SK-N-MC (cell line): ENCODE data around the gene RPS3.
"Not testable (repeated sequence)": the region's sequence is repeated elsewhere in the genome, so short reads cannot be mapped to it uniquely, and the experiment has no call there.

Experiments used
- DNase-seq: peaks from one replicate; pipeline ENCODE4 v3.0.0-alpha.2; 2011; ENCODE audit warnings: low read depth, low spot score
- H3K27ac ChIP-seq: fragments of 200-600 bp; sonication (generic); 2 replicates; pipeline ENCODE4 v1.5.1; 2016; ENCODE audit warnings: mixed run types
- H3K36me3 ChIP-seq: fragments of 200-600 bp; sonication (generic); 2 replicates; pipeline ENCODE4 v1.6.1; 2017; ENCODE audit warnings: antibody characterized with exemption, low read length, mixed read lengths; ENCODE audit not compliant: insufficient read depth
- H3K4me3 ChIP-seq: fragments of 200-600 bp; sonication (generic); 2 replicates; pipeline ENCODE4 v1.5.1; 2016
- H3K9ac ChIP-seq: fragments of 200-600 bp; sonication (generic); 2 replicates; pipeline ENCODE4 v1.8.0; 2017; ENCODE audit warnings: mixed run types, mixed read lengths; ENCODE audit not compliant: insufficient read length
- H3K9me3 ChIP-seq: fragments of 200-600 bp; sonication (generic); 2 replicates; pipeline ENCODE4 v1.6.1; 2017; ENCODE audit warnings: low read depth, mild to moderate bottlenecking, antibody characterized with exemption, low read length, moderate library complexity, mixed read lengths
- EZH2 ChIP-seq: fragments of 200-600 bp; sonication (generic); IDR thresholded peaks from one replicate; pipeline ENCODE4 v1.6.1; 2017; ENCODE audit warnings: antibody characterized with exemption
- FOXP2 ChIP-seq: optimal IDR thresholded peaks from 2 replicates; pipeline ENCODE3; 2011; ENCODE audit warnings: mild to moderate bottlenecking, moderate library complexity; ENCODE audit not compliant: insufficient read depth; ENCODE audit errors: extremely low read length, control extremely low read depth
- POLR2AphosphoS5 ChIP-seq: IDR thresholded peaks from 2 replicates; pipeline ENCODE4 v1.6.1; 2012; ENCODE audit warnings: mild to moderate bottlenecking, low read depth, low read length, borderline replicate concordance

RPS3 gene

DNA sequence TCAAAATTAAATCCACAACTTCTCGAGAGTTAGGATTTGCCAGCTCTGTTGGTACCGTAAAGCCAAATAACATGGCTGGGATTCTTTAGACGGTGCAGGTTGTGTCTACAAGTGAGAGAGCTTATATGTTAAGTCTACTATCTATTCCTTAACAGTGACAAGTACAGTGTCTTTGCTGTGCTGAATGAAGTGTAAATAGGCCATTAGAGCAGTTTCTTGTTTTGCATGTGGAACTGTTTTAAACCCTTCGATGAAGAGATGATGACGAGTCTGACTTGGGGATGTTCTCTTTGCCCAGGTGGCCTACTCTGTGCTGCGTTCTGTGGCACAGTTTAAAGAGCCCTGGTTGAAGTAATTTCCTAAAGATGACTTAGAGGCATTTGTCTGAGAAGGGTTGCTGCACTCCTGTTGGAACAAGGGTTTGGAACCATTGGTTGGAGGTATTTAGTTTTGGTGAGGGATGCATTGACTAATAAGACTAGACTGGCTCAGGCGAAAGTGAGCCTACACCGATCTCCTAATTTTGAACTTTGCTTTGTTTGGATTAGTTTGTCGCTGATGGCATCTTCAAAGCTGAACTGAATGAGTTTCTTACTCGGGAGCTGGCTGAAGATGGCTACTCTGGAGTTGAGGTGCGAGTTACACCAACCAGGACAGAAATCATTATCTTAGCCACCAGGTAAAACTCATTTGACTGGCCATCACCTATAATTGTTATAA, 988 bp downstream of the RPS3 start:
- TF ChIP-seq FOXP2: no peak
- no peak for TF ChIP-seq EZH2
- no peak for TF ChIP-seq POLR2AphosphoS5
- H3K27ac ChIP-seq: peak overlapping the region; percentile 93
- H3K36me3 ChIP-seq: peaks cover 56% of the 10 kb centered on the region

GRCh38 chr11:75402002-75402773, 2.9 kb downstream of the RPS3 start:
- no peak for DNase-seq
- no peak for TF ChIP-seq FOXP2
- Histone ChIP-seq H3K4me3 (peak overlapping the region; percentile 91), H3K9ac (peak overlapping the region; percentile 96), H3K9me3 (no peaks in the 10 kb centered on the region), H3K27ac (peak overlapping the region; percentile 71), H3K36me3 (peaks cover 75% of the 10 kb centered on the region)

More for the DNA sequence above, 988 bp downstream of the RPS3 start:
- peak overlapping the region; percentile 96 for H3K9ac ChIP-seq
- H3K9me3 ChIP-seq: no peaks in the 10 kb centered on the region
- no peak for DNase-seq
- H3K4me3 ChIP-seq: peak overlapping the region; percentile 91

DNA sequence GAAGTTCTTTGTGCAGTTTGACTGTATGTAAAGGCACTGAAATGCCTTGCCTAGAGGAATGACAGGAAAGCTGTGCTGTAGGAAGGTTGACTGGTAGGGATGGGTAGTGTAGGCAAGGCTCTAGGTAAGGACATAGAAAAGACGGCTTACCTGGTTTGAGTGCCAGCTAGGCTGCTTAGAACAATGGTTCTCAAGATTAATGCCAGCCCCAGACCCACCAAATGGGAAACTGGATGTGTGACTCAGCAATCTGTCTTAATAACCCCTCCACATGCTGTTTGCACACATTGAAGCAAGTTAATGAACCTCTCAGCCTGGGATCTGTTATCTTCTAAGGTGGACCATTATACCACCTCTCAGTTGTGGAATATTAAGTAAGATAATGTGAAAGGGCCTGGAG, 3.7 kb downstream of the RPS3 start:
- Histone ChIP-seq H3K36me3 (peaks cover 81% of the 10 kb centered on the region), H3K9me3 (no peaks in the 10 kb centered on the region), H3K4me3 (peak overlapping the region; percentile 91), H3K9ac (peak overlapping the region; percentile 96), H3K27ac (peak overlapping the region; percentile 71)
- no peak for DNase-seq
- TF ChIP-seq POLR2AphosphoS5: no peak
- TF ChIP-seq FOXP2: no peak
- no peak for TF ChIP-seq EZH2

DNA sequence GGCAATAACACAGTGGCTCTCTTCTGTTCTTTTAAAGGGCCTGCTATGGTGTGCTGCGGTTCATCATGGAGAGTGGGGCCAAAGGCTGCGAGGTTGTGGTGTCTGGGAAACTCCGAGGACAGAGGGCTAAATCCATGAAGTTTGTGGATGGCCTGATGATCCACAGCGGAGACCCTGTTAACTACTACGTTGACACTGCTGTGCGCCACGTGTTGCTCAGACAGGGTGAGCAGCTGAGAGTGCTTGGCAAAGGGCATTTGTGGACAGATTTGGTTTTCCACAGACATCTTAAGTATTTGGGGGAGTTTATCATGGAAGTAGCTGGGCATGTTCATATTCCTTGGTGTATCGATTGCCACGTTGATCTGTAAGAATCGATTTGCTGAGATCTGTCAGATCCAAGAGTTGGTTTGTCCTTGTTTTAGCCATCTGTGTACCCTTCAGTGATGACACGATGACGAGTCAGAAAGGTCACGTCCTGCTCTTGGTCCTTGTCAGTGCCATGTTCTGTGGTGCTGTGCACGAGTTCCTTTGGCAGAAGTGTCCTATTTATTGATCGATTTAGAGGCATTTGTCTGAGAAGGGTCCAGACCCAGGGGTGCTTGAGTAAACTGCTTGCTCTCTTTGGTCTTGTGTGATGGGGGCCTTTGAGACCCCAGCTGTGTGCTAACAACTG, 4.8 kb downstream of the RPS3 start:
- Histone ChIP-seq H3K27ac (peak overlapping the region; percentile 71), H3K36me3 (peaks cover 90% of the 10 kb centered on the region), H3K9me3 (no peaks in the 10 kb centered on the region), H3K4me3 (no peak overlapping the region; the same call in 1 of the 2 replicates), H3K9ac (peak overlapping the region; percentile 96)
- TF ChIP-seq EZH2 (no peak), FOXP2 (no peak), POLR2AphosphoS5 (no peak)
- DNase-seq: no peak

GRCh38 chr11:75406338-75406777, 7.0 kb downstream of the RPS3 start:
- Histone ChIP-seq H3K9me3 (no peaks in the 10 kb centered on the region), H3K36me3 (peaks cover 73% of the 10 kb centered on the region), H3K9ac (no peak overlapping the region), H3K27ac (peak overlapping the region; percentile 22), H3K4me3 (no peak overlapping the region)
- DNase-seq: no peak
- TF ChIP-seq POLR2AphosphoS5 (no peak; the same call in 1 of the 2 replicates), EZH2 (no peak), FOXP2 (no peak)

GRCh38 chr11:75408957-75409219, 9.6 kb downstream of the RPS3 start:
- no peak overlapping the region for H3K9ac ChIP-seq
- no peaks in the 10 kb centered on the region for H3K9me3 ChIP-seq
- H3K36me3 ChIP-seq: peaks cover 70% of the 10 kb centered on the region
- TF ChIP-seq EZH2 (no peak), FOXP2 (no peak), POLR2AphosphoS5 (no peak)
- no peak for DNase-seq
- H3K27ac ChIP-seq: no peak overlapping the region
- no peak overlapping the region for H3K4me3 ChIP-seq

DNA sequence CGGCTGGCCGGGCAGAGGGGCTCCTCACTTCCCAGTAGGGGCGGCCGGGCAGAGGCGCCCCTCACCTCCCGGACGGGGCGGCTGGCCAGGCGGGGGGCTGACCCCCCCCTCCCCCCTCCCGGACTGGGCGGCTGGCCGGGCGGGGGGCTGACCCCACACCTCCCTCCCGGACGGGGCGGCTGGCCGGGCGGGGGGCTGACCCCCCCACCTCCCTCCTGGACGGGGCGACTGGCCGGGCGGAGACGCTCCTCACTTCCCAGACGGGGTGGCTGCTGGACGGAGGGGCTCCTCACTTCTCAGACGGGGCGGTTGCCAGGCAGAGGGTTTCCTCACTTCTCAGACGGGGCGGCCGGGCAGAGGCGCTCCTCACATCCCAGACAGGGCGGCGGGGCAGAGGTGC, 10.7 kb downstream of the RPS3 start:
- not testable (repeated sequence) for H3K9ac ChIP-seq
- H3K36me3 ChIP-seq: peaks cover 66% of the 10 kb centered on the region

GRCh38 chr11:75413146-75413545, 13.8 kb downstream of the RPS3 start:
- H3K4me3 ChIP-seq, DNase-seq, H3K27ac ChIP-seq, H3K9ac ChIP-seq, H3K9me3 ChIP-seq: not testable (repeated sequence)
- H3K36me3 ChIP-seq: peaks cover 46% of the 10 kb centered on the region

More for the DNA sequence above, 10.7 kb downstream of the RPS3 start:
- not testable (repeated sequence) for H3K9me3 ChIP-seq, H3K27ac ChIP-seq, DNase-seq, H3K4me3 ChIP-seq
